ENCODE measurements around the gene GSTA2. TPM values are rescaled to one million over a fixed set of nuclear protein-coding genes. Genes with fewer than 3 reads are reported as not detected.

Gene GSTA2
- total and polyA plus RNA-seq, 2 of the 13 experiments (the other 11 are each of a cell fraction or from before 2014, with no cell fraction given): 0.75 to 13.7 TPM

- TF ChIP-seq ZBTB40 (IDR thresholded peaks at IDR 0.05) (no peak), ZBTB40 (CRISPR knock-in tag; IDR thresholded peaks at IDR 0.05) (no peak), KDM3A (CRISPR knock-in tag; IDR thresholded peaks at IDR 0.05; ENCODE audit: low read depth) (peak; percentile 58; the same call in 1 of the 2 replicates), MATR3 (CRISPR knock-in tag; IDR thresholded peaks at IDR 0.05) (no peak), ARID5B (CRISPR knock-in tag; IDR thresholded peaks at IDR 0.05) (peak; percentile 84), MLX (CRISPR knock-in tag; IDR thresholded peaks at IDR 0.05) (no peak), CEBPZ (IDR thresholded peaks at IDR 0.05; ENCODE audit: low read length) (no peak), REL (CRISPR knock-in tag; conservative IDR thresholded peaks at IDR 0.05) (no peak), CENPT (CRISPR knock-in tag; IDR thresholded peaks at IDR 0.05; ENCODE audit: low read depth) (no peak), ARID3A (IDR thresholded peaks at IDR 0.05; ENCODE audit: low read depth, low read length) (peak; percentile 64)
Measured at GRCh38 chr6:52801188-52801841, 38.0 kb upstream of the GSTA2 start (continued).
